ENCODE results near the gene ATF4. TPM values are rescaled to one million over a fixed set of nuclear protein-coding genes. Genes with fewer than 3 reads are reported as not detected.

Gene ATF4
- total RNA-seq, 1 donor from 2014 or later: 327 TPM

- intact Hi-C loops (cut with DNase I): no loop called here
- no peak for DNase-seq
- no peak for ATAC-seq
- Histone ChIP-seq H3K27me3 (peaks cover 15% of the 10 kb centered on the region), H3K9me3 (no peaks in the 10 kb centered on the region), H3K27ac (no peak overlapping the region), H3K36me3 (no peaks in the 10 kb centered on the region), H3K4me1 (no peaks in the 10 kb centered on the region), H3K4me3 (no peak overlapping the region)
- no peak for TF ChIP-seq CTCF (IDR thresholded peaks at IDR 0.05)
Observed at GRCh38 chr22:39567135-39567946, 47.0 kb downstream of the ATF4 start.

GRCh38 chr22:39568278-39568981 lies 48.1 kb downstream of the ATF4 start:
- intact Hi-C loops (cut with DNase I): no loop called here
- ATAC-seq: no peak

GRCh38 chr22:39569066-39569465 lies 48.7 kb downstream of the ATF4 start:
- Histone ChIP-seq H3K4me1 (no peaks in the 10 kb centered on the region), H3K27me3 (peaks cover 15% of the 10 kb centered on the region), H3K4me3 (no peak overlapping the region), H3K36me3 (no peaks in the 10 kb centered on the region), H3K9me3 (no peaks in the 10 kb centered on the region), H3K27ac (no peak overlapping the region)
- intact Hi-C loops (cut with DNase I): no loop called here
- ATAC-seq (no peak), DNase-seq (no peak)
- no peak for TF ChIP-seq CTCF (IDR thresholded peaks at IDR 0.05)

More at GRCh38 chr22:39568278-39568981, 48.1 kb downstream of the ATF4 start:
- no peak for TF ChIP-seq CTCF (IDR thresholded peaks at IDR 0.05)
- H3K27me3 ChIP-seq: peaks cover 15% of the 10 kb centered on the region
- no peak for DNase-seq
- no peak overlapping the region for H3K4me3 ChIP-seq
- H3K36me3 ChIP-seq: no peaks in the 10 kb centered on the region
- no peak overlapping the region for H3K27ac ChIP-seq
- H3K4me1 ChIP-seq: no peaks in the 10 kb centered on the region
- H3K9me3 ChIP-seq: no peaks in the 10 kb centered on the region

- no peak overlapping the region for H3K27ac ChIP-seq
Observed at GRCh38 chr22:39570226-39570625, 49.9 kb downstream of the ATF4 start.

GRCh38 chr22:39570665-39571064 lies 50.3 kb downstream of the ATF4 start, which contains the start of gene CACNA1I:
TSS of gene CACNA1I (plus strand) at chr22:39570753. CDS start at chr22:39570753, 0 bp downstream.
- no peaks in the 10 kb centered on the region for H3K9me3 ChIP-seq
- H3K36me3 ChIP-seq: no peaks in the 10 kb centered on the region
- no peak for ATAC-seq
- no peaks in the 10 kb centered on the region for H3K4me1 ChIP-seq
- TF ChIP-seq CTCF (IDR thresholded peaks at IDR 0.05): no peak
- H3K27me3 ChIP-seq: peaks cover 6% of the 10 kb centered on the region
- no peak within 1 kb of the TSS for H3K4me3 ChIP-seq
- no peak for DNase-seq
- no peak within 1 kb of the TSS for H3K27ac ChIP-seq
- intact Hi-C loops (cut with DNase I): no loop called here

More at GRCh38 chr22:39570226-39570625, 49.9 kb downstream of the ATF4 start:
- ATAC-seq (no peak), DNase-seq (no peak)
- Histone ChIP-seq H3K9me3 (no peaks in the 10 kb centered on the region), H3K27me3 (peaks cover 6% of the 10 kb centered on the region), H3K4me3 (no peak overlapping the region), H3K4me1 (no peaks in the 10 kb centered on the region), H3K36me3 (no peaks in the 10 kb centered on the region)
- no peak for TF ChIP-seq CTCF (IDR thresholded peaks at IDR 0.05)
- intact Hi-C loops (cut with DNase I): no loop called here

All from upper lobe of right lung (tissue), 1 donor.